ENCODE results near the gene TWNK. TPM values are rescaled to one million over a fixed set of nuclear protein-coding genes. Genes with fewer than 3 reads are reported as not detected.
A peak's percentile ranks its signal among the peaks of the same experiment; 100 is the strongest.

Gene TWNK
- total and polyA plus RNA-seq, 9 of the 15 experiments (the other 6 are each of a cell fraction or from before 2014, with no cell fraction given), result 11.6 to 34.7 (median 17.4) TPM

DNA sequence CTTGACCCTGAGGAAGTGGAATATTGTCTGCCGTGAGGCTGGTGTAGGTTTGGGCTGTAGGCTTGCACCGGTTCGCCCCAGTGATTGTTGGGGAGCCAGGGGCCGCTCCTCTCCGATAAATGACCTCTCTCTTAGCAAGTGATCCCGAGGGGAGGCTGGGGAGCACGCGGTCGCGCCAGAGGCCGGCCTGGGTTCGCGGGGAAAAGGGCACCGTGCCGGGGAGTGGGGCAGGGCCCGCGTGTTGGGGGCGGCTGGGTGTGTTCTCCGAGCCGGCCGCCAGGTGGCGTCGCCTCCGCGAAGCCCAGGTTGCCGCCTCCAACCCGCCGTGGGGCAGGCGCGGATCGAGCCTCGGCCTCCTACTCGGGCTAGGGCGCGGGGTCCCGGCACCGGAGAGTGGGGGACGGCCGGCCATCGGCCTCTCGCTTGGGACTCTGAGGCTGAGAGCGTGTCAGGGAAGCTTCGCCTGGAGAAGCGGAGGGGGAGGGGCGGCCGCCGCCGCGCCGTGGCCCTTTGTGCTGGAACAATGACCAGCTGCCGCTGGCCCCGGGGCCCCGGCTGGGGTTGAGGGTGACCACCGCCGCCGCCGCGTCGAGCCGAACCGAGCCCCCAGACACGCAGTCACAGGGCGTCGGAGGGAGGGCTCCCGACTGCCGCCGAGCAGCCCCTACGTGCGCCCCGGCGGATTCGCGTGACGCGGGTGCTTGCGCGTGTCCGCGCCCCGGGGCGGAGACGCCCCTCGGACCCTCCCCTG, 11.8 kb downstream of the TWNK start (continued):
- TF ChIP-seq, protein P1, sequence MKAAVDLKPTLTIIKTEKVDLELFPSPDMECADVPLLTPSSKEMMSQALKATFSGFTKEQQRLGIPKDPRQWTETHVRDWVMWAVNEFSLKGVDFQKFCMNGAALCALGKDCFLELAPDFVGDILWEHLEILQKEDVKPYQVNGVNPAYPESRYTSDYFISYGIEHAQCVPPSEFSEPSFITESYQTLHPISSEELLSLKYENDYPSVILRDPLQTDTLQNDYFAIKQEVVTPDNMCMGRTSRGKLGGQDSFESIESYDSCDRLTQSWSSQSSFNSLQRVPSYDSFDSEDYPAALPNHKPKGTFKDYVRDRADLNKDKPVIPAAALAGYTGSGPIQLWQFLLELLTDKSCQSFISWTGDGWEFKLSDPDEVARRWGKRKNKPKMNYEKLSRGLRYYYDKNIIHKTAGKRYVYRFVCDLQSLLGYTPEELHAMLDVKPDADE (conservative IDR thresholded peaks at IDR 0.05; ENCODE audit: control insufficient read depth, low read depth, low read length), result peak; percentile 53; the same call in 1 of the 2 replicates
- TF ChIP-seq KDM5B (IDR thresholded peaks at IDR 0.05; ENCODE audit: insufficient replicate concordance, low read depth, low read length) (peak; percentile 57), ZFX (CRISPR knock-in tag; IDR thresholded peaks at IDR 0.05) (peak; percentile 82), ZNF780A (CRISPR knock-in tag; IDR thresholded peaks at IDR 0.05) (no peak), NONO (IDR thresholded peaks at IDR 0.05; ENCODE audit: low read depth in 2 of 2, low read length in 1 of 2) (peak in 1 of 2 experiments; percentile 52; a peak in 1 of 4 replicates), ZNF717 (CRISPR knock-in tag; IDR thresholded peaks at IDR 0.05) (no peak), CBX1 (IDR thresholded peaks at IDR 0.05; ENCODE audit: low read depth) (peak; percentile 79; the same call in 1 of the 2 replicates)
- TF ChIP-seq, protein P2, sequence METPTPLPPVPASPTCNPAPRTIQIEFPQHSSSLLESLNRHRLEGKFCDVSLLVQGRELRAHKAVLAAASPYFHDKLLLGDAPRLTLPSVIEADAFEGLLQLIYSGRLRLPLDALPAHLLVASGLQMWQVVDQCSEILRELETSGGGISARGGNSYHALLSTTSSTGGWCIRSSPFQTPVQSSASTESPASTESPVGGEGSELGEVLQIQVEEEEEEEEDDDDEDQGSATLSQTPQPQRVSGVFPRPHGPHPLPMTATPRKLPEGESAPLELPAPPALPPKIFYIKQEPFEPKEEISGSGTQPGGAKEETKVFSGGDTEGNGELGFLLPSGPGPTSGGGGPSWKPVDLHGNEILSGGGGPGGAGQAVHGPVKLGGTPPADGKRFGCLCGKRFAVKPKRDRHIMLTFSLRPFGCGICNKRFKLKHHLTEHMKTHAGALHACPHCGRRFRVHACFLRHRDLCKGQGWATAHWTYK (CRISPR knock-in tag; IDR thresholded peaks at IDR 0.05), result peak; percentile 48; the same call in 1 of the 2 replicates
- TF ChIP-seq, protein P3, sequence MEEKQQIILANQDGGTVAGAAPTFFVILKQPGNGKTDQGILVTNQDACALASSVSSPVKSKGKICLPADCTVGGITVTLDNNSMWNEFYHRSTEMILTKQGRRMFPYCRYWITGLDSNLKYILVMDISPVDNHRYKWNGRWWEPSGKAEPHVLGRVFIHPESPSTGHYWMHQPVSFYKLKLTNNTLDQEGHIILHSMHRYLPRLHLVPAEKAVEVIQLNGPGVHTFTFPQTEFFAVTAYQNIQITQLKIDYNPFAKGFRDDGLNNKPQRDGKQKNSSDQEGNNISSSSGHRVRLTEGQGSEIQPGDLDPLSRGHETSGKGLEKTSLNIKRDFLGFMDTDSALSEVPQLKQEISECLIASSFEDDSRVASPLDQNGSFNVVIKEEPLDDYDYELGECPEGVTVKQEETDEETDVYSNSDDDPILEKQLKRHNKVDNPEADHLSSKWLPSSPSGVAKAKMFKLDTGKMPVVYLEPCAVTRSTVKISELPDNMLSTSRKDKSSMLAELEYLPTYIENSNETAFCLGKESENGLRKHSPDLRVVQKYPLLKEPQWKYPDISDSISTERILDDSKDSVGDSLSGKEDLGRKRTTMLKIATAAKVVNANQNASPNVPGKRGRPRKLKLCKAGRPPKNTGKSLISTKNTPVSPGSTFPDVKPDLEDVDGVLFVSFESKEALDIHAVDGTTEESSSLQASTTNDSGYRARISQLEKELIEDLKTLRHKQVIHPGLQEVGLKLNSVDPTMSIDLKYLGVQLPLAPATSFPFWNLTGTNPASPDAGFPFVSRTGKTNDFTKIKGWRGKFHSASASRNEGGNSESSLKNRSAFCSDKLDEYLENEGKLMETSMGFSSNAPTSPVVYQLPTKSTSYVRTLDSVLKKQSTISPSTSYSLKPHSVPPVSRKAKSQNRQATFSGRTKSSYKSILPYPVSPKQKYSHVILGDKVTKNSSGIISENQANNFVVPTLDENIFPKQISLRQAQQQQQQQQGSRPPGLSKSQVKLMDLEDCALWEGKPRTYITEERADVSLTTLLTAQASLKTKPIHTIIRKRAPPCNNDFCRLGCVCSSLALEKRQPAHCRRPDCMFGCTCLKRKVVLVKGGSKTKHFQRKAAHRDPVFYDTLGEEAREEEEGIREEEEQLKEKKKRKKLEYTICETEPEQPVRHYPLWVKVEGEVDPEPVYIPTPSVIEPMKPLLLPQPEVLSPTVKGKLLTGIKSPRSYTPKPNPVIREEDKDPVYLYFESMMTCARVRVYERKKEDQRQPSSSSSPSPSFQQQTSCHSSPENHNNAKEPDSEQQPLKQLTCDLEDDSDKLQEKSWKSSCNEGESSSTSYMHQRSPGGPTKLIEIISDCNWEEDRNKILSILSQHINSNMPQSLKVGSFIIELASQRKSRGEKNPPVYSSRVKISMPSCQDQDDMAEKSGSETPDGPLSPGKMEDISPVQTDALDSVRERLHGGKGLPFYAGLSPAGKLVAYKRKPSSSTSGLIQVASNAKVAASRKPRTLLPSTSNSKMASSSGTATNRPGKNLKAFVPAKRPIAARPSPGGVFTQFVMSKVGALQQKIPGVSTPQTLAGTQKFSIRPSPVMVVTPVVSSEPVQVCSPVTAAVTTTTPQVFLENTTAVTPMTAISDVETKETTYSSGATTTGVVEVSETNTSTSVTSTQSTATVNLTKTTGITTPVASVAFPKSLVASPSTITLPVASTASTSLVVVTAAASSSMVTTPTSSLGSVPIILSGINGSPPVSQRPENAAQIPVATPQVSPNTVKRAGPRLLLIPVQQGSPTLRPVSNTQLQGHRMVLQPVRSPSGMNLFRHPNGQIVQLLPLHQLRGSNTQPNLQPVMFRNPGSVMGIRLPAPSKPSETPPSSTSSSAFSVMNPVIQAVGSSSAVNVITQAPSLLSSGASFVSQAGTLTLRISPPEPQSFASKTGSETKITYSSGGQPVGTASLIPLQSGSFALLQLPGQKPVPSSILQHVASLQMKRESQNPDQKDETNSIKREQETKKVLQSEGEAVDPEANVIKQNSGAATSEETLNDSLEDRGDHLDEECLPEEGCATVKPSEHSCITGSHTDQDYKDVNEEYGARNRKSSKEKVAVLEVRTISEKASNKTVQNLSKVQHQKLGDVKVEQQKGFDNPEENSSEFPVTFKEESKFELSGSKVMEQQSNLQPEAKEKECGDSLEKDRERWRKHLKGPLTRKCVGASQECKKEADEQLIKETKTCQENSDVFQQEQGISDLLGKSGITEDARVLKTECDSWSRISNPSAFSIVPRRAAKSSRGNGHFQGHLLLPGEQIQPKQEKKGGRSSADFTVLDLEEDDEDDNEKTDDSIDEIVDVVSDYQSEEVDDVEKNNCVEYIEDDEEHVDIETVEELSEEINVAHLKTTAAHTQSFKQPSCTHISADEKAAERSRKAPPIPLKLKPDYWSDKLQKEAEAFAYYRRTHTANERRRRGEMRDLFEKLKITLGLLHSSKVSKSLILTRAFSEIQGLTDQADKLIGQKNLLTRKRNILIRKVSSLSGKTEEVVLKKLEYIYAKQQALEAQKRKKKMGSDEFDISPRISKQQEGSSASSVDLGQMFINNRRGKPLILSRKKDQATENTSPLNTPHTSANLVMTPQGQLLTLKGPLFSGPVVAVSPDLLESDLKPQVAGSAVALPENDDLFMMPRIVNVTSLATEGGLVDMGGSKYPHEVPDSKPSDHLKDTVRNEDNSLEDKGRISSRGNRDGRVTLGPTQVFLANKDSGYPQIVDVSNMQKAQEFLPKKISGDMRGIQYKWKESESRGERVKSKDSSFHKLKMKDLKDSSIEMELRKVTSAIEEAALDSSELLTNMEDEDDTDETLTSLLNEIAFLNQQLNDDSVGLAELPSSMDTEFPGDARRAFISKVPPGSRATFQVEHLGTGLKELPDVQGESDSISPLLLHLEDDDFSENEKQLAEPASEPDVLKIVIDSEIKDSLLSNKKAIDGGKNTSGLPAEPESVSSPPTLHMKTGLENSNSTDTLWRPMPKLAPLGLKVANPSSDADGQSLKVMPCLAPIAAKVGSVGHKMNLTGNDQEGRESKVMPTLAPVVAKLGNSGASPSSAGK (IDR thresholded peaks at IDR 0.05), result peak; percentile 43

All from K562 (cell line).